HepG2 (cell line): ENCODE results near the gene ZNF554. TPM values are rescaled to one million over a fixed set of nuclear protein-coding genes. Genes with fewer than 3 reads are reported as not detected.

ENCODE experiments used
- ADNP ChIP-seq: sonication (generic); formaldehyde crosslinking; IDR thresholded peaks from 2 replicates; pipeline ENCODE4 v1.4.0; 2020; ENCODE audit warnings: missing genetic modification reagents
- ATF5 ChIP-seq: sonication (generic); formaldehyde crosslinking; IDR thresholded peaks from 2 replicates; pipeline ENCODE4 v1.4.0; 2020; ENCODE audit warnings: mild to moderate bottlenecking, low read depth, missing genetic modification reagents
- EZH2 ChIP-seq: conservative IDR thresholded peaks from 2 replicates; pipeline ENCODE4 v1.6.1; 2012; ENCODE audit warnings: mild to moderate bottlenecking, low read depth, low read length, moderate library complexity
- HMGXB3 ChIP-seq: sonication (generic); formaldehyde crosslinking; IDR thresholded peaks from 2 replicates; pipeline ENCODE4 v1.4.0; 2020; ENCODE audit warnings: missing genetic modification reagents, borderline replicate concordance
- HOXD1 ChIP-seq: sonication (generic); formaldehyde crosslinking; IDR thresholded peaks from 2 replicates; pipeline ENCODE4 v1.5.0; 2020; ENCODE audit warnings: missing genetic modification reagents
- IKZF5 ChIP-seq: IDR thresholded peaks from 2 replicates; pipeline ENCODE4 v1.6.1; 2018; ENCODE audit warnings: missing genetic modification reagents, mild to moderate bottlenecking, missing compliant biosample characterization
- KLF16 ChIP-seq, 2 experiments: sonication (generic) in 1 of 2; formaldehyde crosslinking in 1 of 2; IDR thresholded peaks; 2 replicates each; pipeline versions ENCODE4 v1.6.1 to v1.8.0; 2016 to 2023; ENCODE audit warnings: missing genetic modification reagents in 2 of 2, missing compliant biosample characterization in 1 of 2
- MXD1 ChIP-seq: sonication (generic); formaldehyde crosslinking; IDR thresholded peaks from 2 replicates; pipeline ENCODE4 v1.4.0; 2020; ENCODE audit warnings: mild to moderate bottlenecking, missing genetic modification reagents
- PLSCR1 ChIP-seq: sonication (generic); formaldehyde crosslinking; IDR thresholded peaks from 2 replicates; pipeline ENCODE4 v1.5.0; 2020; ENCODE audit warnings: missing genetic modification reagents, mild to moderate bottlenecking, borderline replicate concordance
- TGIF2 ChIP-seq: IDR thresholded peaks from 2 replicates; pipeline ENCODE4 v1.6.1; 2016; ENCODE audit warnings: control low read depth, missing compliant biosample characterization
- ZBTB33 ChIP-seq: sonication (generic); formaldehyde crosslinking; IDR thresholded peaks from 2 replicates; pipeline ENCODE4 v1.4.0; 2020; ENCODE audit warnings: missing genetic modification reagents
- ZNF260 ChIP-seq: sonication (generic); formaldehyde crosslinking; IDR thresholded peaks from 2 replicates; pipeline ENCODE4 v1.4.0; 2020; ENCODE audit warnings: missing genetic modification reagents, low read depth, mild to moderate bottlenecking, borderline replicate concordance
- ZNF30 ChIP-seq: sonication (generic); formaldehyde crosslinking; IDR thresholded peaks from 2 replicates; pipeline ENCODE4 v1.5.0; 2020; ENCODE audit warnings: mild to moderate bottlenecking, missing genetic modification reagents
- ZNF335 ChIP-seq: sonication (generic); formaldehyde crosslinking; IDR thresholded peaks from 2 replicates; pipeline ENCODE4 v1.4.0; 2020; ENCODE audit warnings: missing genetic modification reagents
- ZNF547 ChIP-seq: sonication (generic); formaldehyde crosslinking; IDR thresholded peaks from 2 replicates; pipeline ENCODE4 v1.5.1; 2020; ENCODE audit warnings: mild to moderate bottlenecking, missing genetic modification reagents
- ZNF746 ChIP-seq: sonication (generic); formaldehyde crosslinking; IDR thresholded peaks from 2 replicates; pipeline ENCODE4 v1.8.0; 2022; ENCODE audit warnings: mild to moderate bottlenecking, missing genetic modification reagents
- ZNF768 ChIP-seq: sonication (generic); formaldehyde crosslinking; IDR thresholded peaks from 2 replicates; pipeline ENCODE4 v1.4.0; 2020; ENCODE audit warnings: missing genetic modification reagents
- ZNF777 ChIP-seq: sonication (generic); formaldehyde crosslinking; IDR thresholded peaks from 2 replicates; pipeline ENCODE4 v1.4.0; 2020; ENCODE audit warnings: missing genetic modification reagents
- polyA plus RNA-seq, 8 experiments: library from polyadenylated mRNA; depleted of rRNA in 3 of 8; stranded (reverse) in 7 of 8; unstranded in 1 of 8; fragments of >200 nt; fragmentation: Illumina TruSeq in 4 of 8; extraction: Trizol in 4 of 8; gene quantifications; 2 replicates each; pipeline versions ENCODE4 v1.2.1 to v1.2.3, GENCODE V29; 2011 to 2016; ENCODE audit warnings: low read depth in 4 of 8, missing spikeins in 1 of 8, mixed read lengths in 1 of 8; ENCODE audit not compliant: insufficient read depth in 1 of 8
- total RNA-seq, 5 experiments: library from RNA; depleted of rRNA; stranded (reverse); fragments of >200 nt; fragmentation: Illumina TruSeq; extraction: Trizol; gene quantifications; 2 replicates each; pipeline ENCODE4 v1.2.3, GENCODE V29; 2016; ENCODE audit warnings: low read depth in 1 of 5

ZNF554 gene
- total and polyA plus RNA-seq, 2 of the 13 experiments (the other 11 are each of a cell fraction or from before 2014, with no cell fraction given), result 2.2 to 2.7 TPM

- TF ChIP-seq IKZF5 (CRISPR knock-in tag) (peak; percentile 83), ZBTB33 (peak; percentile 85), HOXD1 (CRISPR knock-in tag) (peak; percentile 94), ZNF335 (CRISPR knock-in tag) (peak; percentile 76; the same call in 1 of the 2 replicates), ZNF768 (CRISPR knock-in tag) (peak; percentile 60; the same call in 1 of the 2 replicates), ZNF777 (CRISPR knock-in tag) (peak; percentile 96), ZNF746 (CRISPR knock-in tag) (peak; percentile 80; the same call in 1 of the 2 replicates), ADNP (CRISPR knock-in tag) (no peak), ZNF30 (peak; percentile 65), ZNF260 (no peak), TGIF2 (CRISPR knock-in tag) (peak; percentile 98), HMGXB3 (CRISPR knock-in tag) (peak; percentile 87; the same call in 1 of the 2 replicates), KLF16 (CRISPR knock-in tag; IDR thresholded peaks at IDR 0.05) (peak in 1 of 2 experiments; percentile 94; a peak in 2 of 4 replicates), ATF5 (no peak), PLSCR1 (no peak), MXD1 (peak; percentile 98), EZH2 (no peak), ZNF547 (peak; percentile 80)
Observed at GRCh38 chr19:2782936-2783780, 36.5 kb upstream of the ZNF554 start, which contains the start of gene SGTA (continued).
